Left ventricle myocardium inferior (tissue), 1 donor: ENCODE measurements around the gene LAMP2. TPM values are rescaled to one million over a fixed set of nuclear protein-coding genes. Genes with fewer than 3 reads are reported as not detected.
A peak's percentile ranks its signal among the peaks of the same experiment; 100 is the strongest.

Experiments
- DNase-seq: peaks from one replicate; pipeline ENCODE4 v3.0.0-alpha.2; 2020
- H3K27ac ChIP-seq: fragments of 200-600 bp; replicated peaks from 2 replicates; pipeline ENCODE4 v1.8.0; 2021
- H3K27me3 ChIP-seq: fragments of 200-600 bp; 2 replicates; pipeline ENCODE4 v1.8.0; 2021; ENCODE audit warnings: low read depth
- H3K36me3 ChIP-seq: fragments of 200-600 bp; 2 replicates; pipeline ENCODE4 v1.8.0; 2021
- H3K4me1 ChIP-seq: fragments of 200-600 bp; 2 replicates; pipeline ENCODE4 v1.8.0; 2021
- H3K4me3 ChIP-seq: fragments of 200-600 bp; 2 replicates; pipeline ENCODE4 v1.8.0; 2021; ENCODE audit warnings: mild to moderate bottlenecking, moderate library complexity
- H3K9me3 ChIP-seq: fragments of 200-600 bp; replicated peaks from 2 replicates; pipeline ENCODE4 v1.8.0; 2021
- CTCF ChIP-seq: fragments of 200-600 bp; IDR thresholded peaks from 2 replicates; pipeline ENCODE4 v1.8.0; 2021; ENCODE audit warnings: antibody characterized with exemption, mild to moderate bottlenecking, borderline replicate concordance
- intact Hi-C: fragments of 100-400 bp; cut with micrococcal nuclease; formaldehyde crosslinking; loops from one replicate; pipeline ENCODE4 v1.11.0; 2022
- total RNA-seq: library from RNA; stranded (reverse); fragmentation: NEBNext Ultra II Directional; extraction: Animal tissue kit (Norgen Biotek cat#: 25700); gene quantifications from one replicate; pipeline ENCODE4 v1.2.1, GENCODE V29; 2021
- donor health status: DM: no; HTN: yes; CAD: no; lungs with severe emphysema.

Gene LAMP2
- total RNA-seq, 1 donor from 2014 or later = 54.7 TPM

- intact Hi-C loops = no loop called here
- peaks cover 43% of the 10 kb centered on the region for H3K4me1 ChIP-seq
- no peaks in the 10 kb centered on the region for H3K27me3 ChIP-seq
- H3K4me3 ChIP-seq = peak overlapping the region; percentile 77
- H3K36me3 ChIP-seq = no peaks in the 10 kb centered on the region
- no peak for TF ChIP-seq CTCF
- no peaks in the 10 kb centered on the region for H3K9me3 ChIP-seq
- peak overlapping the region; percentile 92 for H3K27ac ChIP-seq
- DNase-seq = no peak
Measured at GRCh38 chrX:120468071-120468470, 1.0 kb downstream of the LAMP2 start.

GRCh38 chrX:120464411-120464810 is 4.7 kb downstream of the LAMP2 start:
- no peak for TF ChIP-seq CTCF
- Histone ChIP-seq H3K4me3 (no peak overlapping the region), H3K27ac (no peak overlapping the region), H3K9me3 (no peaks in the 10 kb centered on the region), H3K27me3 (no peaks in the 10 kb centered on the region), H3K4me1 (peaks cover 53% of the 10 kb centered on the region), H3K36me3 (no peaks in the 10 kb centered on the region)
- no peak for DNase-seq
- intact Hi-C loops = no loop called here

GRCh38 chrX:120463241-120463640 is 5.9 kb downstream of the LAMP2 start:
- no peak overlapping the region for H3K27ac ChIP-seq
- H3K36me3 ChIP-seq = no peaks in the 10 kb centered on the region
- intact Hi-C loops = no loop called here
- TF ChIP-seq CTCF = no peak
- H3K4me3 ChIP-seq = no peak overlapping the region
- peaks cover 61% of the 10 kb centered on the region for H3K4me1 ChIP-seq
- H3K9me3 ChIP-seq = no peaks in the 10 kb centered on the region
- DNase-seq = no peak
- no peaks in the 10 kb centered on the region for H3K27me3 ChIP-seq

- intact Hi-C loops = no loop called here
- DNase-seq = no peak
- Histone ChIP-seq H3K4me1 (peaks cover 62% of the 10 kb centered on the region), H3K4me3 (no peak overlapping the region), H3K9me3 (no peaks in the 10 kb centered on the region), H3K27me3 (no peaks in the 10 kb centered on the region), H3K36me3 (no peaks in the 10 kb centered on the region), H3K27ac (no peak overlapping the region)
- no peak for TF ChIP-seq CTCF
Measured at GRCh38 chrX:120462370-120462769, 6.7 kb downstream of the LAMP2 start.

GRCh38 chrX:120459309-120459708 is 9.8 kb downstream of the LAMP2 start:
- no peak for DNase-seq
- intact Hi-C loops = no loop called here
- TF ChIP-seq CTCF = no peak
- Histone ChIP-seq H3K27me3 (no peaks in the 10 kb centered on the region), H3K9me3 (no peaks in the 10 kb centered on the region), H3K4me1 (peaks cover 42% of the 10 kb centered on the region), H3K4me3 (no peak overlapping the region), H3K36me3 (peaks cover 3% of the 10 kb centered on the region), H3K27ac (no peak overlapping the region)

GRCh38 chrX:120457766-120458180 is 11.3 kb downstream of the LAMP2 start:
- H3K9me3 ChIP-seq = no peaks in the 10 kb centered on the region
- H3K4me1 ChIP-seq = peaks cover 29% of the 10 kb centered on the region
- no peak overlapping the region for H3K4me3 ChIP-seq
- no peak for TF ChIP-seq CTCF
- peaks cover 3% of the 10 kb centered on the region for H3K36me3 ChIP-seq
- intact Hi-C loops = no loop called here
- H3K27ac ChIP-seq = no peak overlapping the region
- H3K27me3 ChIP-seq = no peaks in the 10 kb centered on the region
- DNase-seq = no peak
